Left colon (tissue), 2 donors: ENCODE results near the gene TPRKB. TPM values are rescaled to one million over a fixed set of nuclear protein-coding genes. Genes with fewer than 3 reads are reported as not detected.
"Not testable (repeated sequence)": the region's sequence is repeated elsewhere in the genome, so short reads cannot be mapped to it uniquely, and the experiment has no call there.

Source experiments
- ATAC-seq: fragments of 200-7000 bp; cut with Tn5 transposase; one replicate; pipeline ENCODE4 v1.9.1; 2020; ENCODE audit warnings: mild to moderate bottlenecking, moderate library complexity
- DNase-seq, 2 donors: peaks; one replicate each; pipeline ENCODE4 v3.0.0-alpha.2; 2020
- intact Hi-C, 2 donors: fragments of 100-400 bp; cut with DNase I in 1 of 2; cut with micrococcal nuclease in 1 of 2; formaldehyde crosslinking; loops; one replicate each; pipeline versions ENCODE4 v1.11.2 to v1.14.0; 2022; cut with DNase I, micrococcal nuclease
- long read RNA-seq: library from polyadenylated mRNA; unstranded; transcript quantifications from one replicate; pipeline ENCODE4 v2.0.0, GENCODE V29; 2021
- total RNA-seq, 2 donors: library from RNA; stranded (reverse); fragmentation: NEBNext Ultra II Directional; extraction: Animal tissue kit (Norgen Biotek cat#: 25700); gene quantifications; one replicate each; pipeline ENCODE4 v1.2.1, GENCODE V29; 2021
- donor health status: DM: no; HTN: no; CAD: no.
- donor health status: DM: yes; HTN: yes; CAD: no.

The TPRKB gene
- 10 to 100 TPM; 22.5 to 24.4 TPM for total RNA-seq
- long read RNA-seq, transcript TPRKB-201 (5 exons, 748 nt), result major isoform, 10 of 16 reads
- long read RNA-seq, partial matches to known transcripts, result 0 of 16 reads
- long read RNA-seq, other reads (novel, unspliced or antisense), result 4 of 16 reads

- intact Hi-C loops, result no loop called here
- DNase-seq, result peak; percentile 97 to 98
Measured at GRCh38 chr2:73736855-73737779, at the start of gene TPRKB. TPRKB (minus strand) TSS chr2:73737345; CDS start chr2:73734569, 2,776 bp downstream.

GRCh38 chr2:73783883-73784282 lies 46.7 kb upstream of the TPRKB start, which contains the start of gene C2orf78:
C2orf78 (plus strand) TSS chr2:73784183; CDS start chr2:73784310, 127 bp downstream.
- ATAC-seq, DNase-seq, intact Hi-C loops: not testable (repeated sequence)

More at GRCh38 chr2:73736855-73737779, at the start of gene TPRKB:
- peak; percentile 99 for ATAC-seq

GRCh38 chr2:73783402-73783801 lies 46.3 kb upstream of the TPRKB start:
- intact Hi-C loops, DNase-seq, ATAC-seq: not testable (repeated sequence)

- intact Hi-C loops, result no loop called here
- DNase-seq (no peak), ATAC-seq (no peak)
Measured at GRCh38 chr2:73780237-73780582, 43.1 kb upstream of the TPRKB start.

GRCh38 chr2:73779467-73780236 lies 42.5 kb upstream of the TPRKB start, which contains the start of gene DUSP11:
DUSP11 (minus strand) TSS chr2:73780103; CDS start chr2:73779974, 129 bp downstream.
- intact Hi-C loops, result no loop called here
- peak; percentile 98 for ATAC-seq
- peak; percentile 93 to 98 for DNase-seq

GRCh38 chr2:73778867-73779466 lies 41.8 kb upstream of the TPRKB start:
- intact Hi-C loops, DNase-seq, ATAC-seq: not testable (repeated sequence)

- DNase-seq (no peak), ATAC-seq (no peak)
- intact Hi-C loops, result no loop called here
Measured at GRCh38 chr2:73776869-73777519, 39.8 kb upstream of the TPRKB start.

GRCh38 chr2:73776381-73776780 lies 39.2 kb upstream of the TPRKB start:
- intact Hi-C loops, result no loop called here
- DNase-seq, result no peak
- no peak for ATAC-seq

- intact Hi-C loops, result no loop called here
- DNase-seq (no peak), ATAC-seq (no peak)
Measured at GRCh38 chr2:73772819-73773218, 35.7 kb upstream of the TPRKB start.

GRCh38 chr2:73770725-73771124 lies 33.6 kb upstream of the TPRKB start:
- DNase-seq, result no peak
- intact Hi-C loops, result no loop called here
- no peak for ATAC-seq

- intact Hi-C loops, result no loop called here
- no peak for ATAC-seq
- DNase-seq, result no peak
Measured at GRCh38 chr2:73766994-73767393, 29.8 kb upstream of the TPRKB start.

- DNase-seq, result no peak
- intact Hi-C loops, result no loop called here
- no peak for ATAC-seq
Measured at GRCh38 chr2:73766349-73766748, 29.2 kb upstream of the TPRKB start.

- ATAC-seq, result no peak
- DNase-seq, result no peak
- intact Hi-C loops, result no loop called here
Measured at GRCh38 chr2:73764945-73765344, 27.8 kb upstream of the TPRKB start.

- intact Hi-C loops, result no loop called here
- ATAC-seq (no peak), DNase-seq (no peak)
Measured at GRCh38 chr2:73762571-73762970, 25.4 kb upstream of the TPRKB start.

GRCh38 chr2:73759904-73760303 lies 22.8 kb upstream of the TPRKB start:
- intact Hi-C loops, result no loop called here
- DNase-seq (no peak), ATAC-seq (no peak)

GRCh38 chr2:73759285-73759764 lies 22.2 kb upstream of the TPRKB start:
- intact Hi-C loops, result no loop called here
- ATAC-seq (no peak), DNase-seq (no peak)

- ATAC-seq, intact Hi-C loops, DNase-seq: not testable (repeated sequence)
Measured at GRCh38 chr2:73754332-73754731, 17.2 kb upstream of the TPRKB start.

GRCh38 chr2:73749314-73749713 lies 12.2 kb upstream of the TPRKB start:
- intact Hi-C loops, result no loop called here
- ATAC-seq (no peak), DNase-seq (no peak)
